Measurements from ENCODE around the gene ITGB3.

GRCh38 chr17:47301831-47302230 lies 48.2 kb downstream of the ITGB3 start:
- no peak for TF ChIP-seq CTCF (IDR thresholded peaks at IDR 0.05)
- TF ChIP-seq POLR2AphosphoS5 (IDR thresholded peaks at IDR 0.05), result no peak

Data from gastroesophageal sphincter (tissue), 3 donors.